Naive thymus-derived CD4-positive, alpha-beta T cell (primary cell): Measurements from ENCODE around the gene BRF1. TPM values are rescaled to one million over a fixed set of nuclear protein-coding genes. Genes with fewer than 3 reads are reported as not detected.

Experiments used
- ATAC-seq: fragments of 150-1000 bp; cut with Tn5 transposase; 2 replicates; pipeline ENCODE4 v1.10.0; 2021; ENCODE audit warnings: mild to moderate bottlenecking, moderate library complexity
- CTCF ChIA-PET: fragments of 350-600 bp; sonication (Branson Sonifier 250); formaldehyde crosslinking; loops from one replicate; lab custom pipeline; 2021; ENCODE audit warnings: antibody characterized with exemption; lab: Charles Lee
- POLR2A ChIA-PET: fragments of 350-600 bp; sonication (Branson Sonifier 250); formaldehyde crosslinking; loops from one replicate; lab custom pipeline; 2021; ENCODE audit warnings: antibody characterized with exemption, inconsistent platforms; lab: Charles Lee
- DNase-seq, 9 donors: peaks; one replicate each; pipeline versions ENCODE4 v3.0.0 to v3.0.0-alpha.2; 2020 to 2022; ENCODE audit warnings: mixed read lengths in 1 of 9
- H3K27ac ChIP-seq: one replicate; pipeline ENCODE4 v1.7.0; 2013; ENCODE audit warnings: mild to moderate bottlenecking, low read depth, low read length, moderate library complexity
- H3K27me3 ChIP-seq, 2 donors: one replicate each; pipeline ENCODE4 v1.7.0; 2013; ENCODE audit warnings: low read length in 2 of 2, mild to moderate bottlenecking in 2 of 2, moderate library complexity in 2 of 2; ENCODE audit not compliant: control insufficient read depth in 2 of 2, insufficient read depth in 2 of 2
- H3K36me3 ChIP-seq, 3 experiments: 1 replicate in 2 of 3; 2 replicates in 1 of 3; pipeline ENCODE4 v1.7.0; 2013; ENCODE audit warnings: low read length in 3 of 3, mild to moderate bottlenecking in 3 of 3, moderate library complexity in 1 of 3; ENCODE audit not compliant: insufficient read depth in 3 of 3, control insufficient read depth in 2 of 3
- H3K4me1 ChIP-seq, 2 donors: one replicate each; pipeline ENCODE4 v1.7.0; 2013; ENCODE audit warnings: low read length in 2 of 2, mild to moderate bottlenecking in 2 of 2, moderate library complexity in 1 of 2; ENCODE audit not compliant: control insufficient read depth in 2 of 2, insufficient read depth in 2 of 2
- H3K4me3 ChIP-seq: 2 replicates; pipeline ENCODE4 v1.7.0; 2013; ENCODE audit warnings: mild to moderate bottlenecking, low read length
- H3K9me3 ChIP-seq, 3 experiments: 1 replicate in 2 of 3; 2 replicates in 1 of 3; pipeline ENCODE4 v1.7.0; 2013; ENCODE audit warnings: low read length in 3 of 3; ENCODE audit not compliant: control insufficient read depth in 2 of 3
- H3K27ac Mint-ChIP-seq, 9 donors: one replicate each; pipeline ENCODE4 v1.8.0; 2020 to 2022; ENCODE audit warnings: mixed read lengths in 9 of 9, mild to moderate bottlenecking in 8 of 9, moderate library complexity in 5 of 9, inconsistent platforms in 2 of 9
- H3K27me3 Mint-ChIP-seq, 5 donors: one replicate each; pipeline ENCODE4 v1.8.0; 2021 to 2022; ENCODE audit warnings: mixed read lengths in 5 of 5, mild to moderate bottlenecking in 1 of 5
- H3K36me3 Mint-ChIP-seq, 5 donors: one replicate each; pipeline ENCODE4 v1.8.0; 2020 to 2022; ENCODE audit warnings: mixed read lengths in 5 of 5, mild to moderate bottlenecking in 3 of 5, inconsistent platforms in 1 of 5
- H3K4me1 Mint-ChIP-seq, 7 donors: one replicate each; pipeline ENCODE4 v1.8.0; 2020 to 2022; ENCODE audit warnings: mixed read lengths in 7 of 7, mild to moderate bottlenecking in 3 of 7, inconsistent platforms in 1 of 7
- H3K4me3 Mint-ChIP-seq, 10 donors: one replicate each; pipeline ENCODE4 v1.8.0; 2020 to 2022; ENCODE audit warnings: mild to moderate bottlenecking in 10 of 10, mixed read lengths in 10 of 10, moderate library complexity in 6 of 10, inconsistent platforms in 2 of 10
- H3K9me3 Mint-ChIP-seq, 11 donors: one replicate each; pipeline ENCODE4 v1.8.0; 2020 to 2022; ENCODE audit warnings: mixed read lengths in 11 of 11, mild to moderate bottlenecking in 4 of 11, inconsistent platforms in 1 of 11, moderate library complexity in 1 of 11
- intact Hi-C, 2 donors: fragments of 100-400 bp; cut with micrococcal nuclease; formaldehyde crosslinking; loops; one replicate each; pipeline ENCODE4 v1.15.1; 2023
- polyA plus RNA-seq, 2 donors: library from polyadenylated mRNA; unstranded; fragments of 300-500 nt; fragmentation: Illumina TruSeq; gene quantifications; one replicate each; pipeline ENCODE4 v1.2.3, GENCODE V29; 2021
- total RNA-seq, 6 experiments: library from RNA in 5 of 6; stranded (reverse) in 5 of 6; gene quantifications; 1 replicate in 5 of 6; 2 replicates in 1 of 6; pipeline ENCODE4 v1.2.3 and lab custom pipeline; 2021 to 2026

The BRF1 gene
- total and polyA plus RNA-seq, 7 experiments from 2014 or later, result 7.1 to 75.7 (median 60.2) TPM

- Mint-ChIP-seq H3K9me3 (no peaks in the 10 kb centered on the region), H3K27me3 (no peaks in the 10 kb centered on the region), H3K27ac (peak overlapping the region in 4 of 9 donors; percentile 15 to 77 (median 67)), H3K4me3 (no peak overlapping the region), H3K4me1 (peaks cover 16 to 62% (median 47%) of the 10 kb centered on the region in 7 donors), H3K36me3 (peaks cover 0 to 8% (median 0%) of the 10 kb centered on the region in 5 donors)
- Histone ChIP-seq H3K27me3 (no peaks in the 10 kb centered on the region), H3K4me1 (peaks cover 0 to 12% of the 10 kb centered on the region in 2 donors), H3K36me3 (peaks cover 0 to 32% (median 0%) of the 10 kb centered on the region in 3 experiments), H3K4me3 (no peak overlapping the region), H3K9me3 (no peaks in the 10 kb centered on the region), H3K27ac (peak overlapping the region; percentile 6)
- ChIA-PET POLR2A (interaction anchor here (1.2 kb wide), 1 partner anchor 18 kb away, joined by 3 read pairs; the partner anchor contains the start of gene BRF1), CTCF (interaction anchor here (0.5 kb wide), 1 partner anchor 26 kb away, joined by 4 read pairs; no protein-coding TSS in a partner anchor)
- intact Hi-C loops, result loop anchor here in 1 of 2 donors (5.0 kb wide), 1 partner anchor 34 kb away; no protein-coding TSS in a partner anchor
- no peak for DNase-seq
- no peak for ATAC-seq
These were observed 17.8 kb downstream of the BRF1 start for GRCh38 chr14:105283028-105283427.

GRCh38 chr14:105282098-105282725 lies 18.6 kb downstream of the BRF1 start:
- Mint-ChIP-seq H3K36me3 (peaks cover 0 to 8% (median 0%) of the 10 kb centered on the region in 5 donors), H3K27ac (peak overlapping the region in 7 of 9 donors; percentile 5 to 74 (median 47)), H3K9me3 (no peaks in the 10 kb centered on the region), H3K27me3 (no peaks in the 10 kb centered on the region), H3K4me3 (peak overlapping the region in 2 of 10 donors; percentile 1 to 21), H3K4me1 (peaks cover 13 to 58% (median 47%) of the 10 kb centered on the region in 7 donors)
- intact Hi-C loops, result loop anchor here (1.0 to 5.0 kb wide), 3 partner anchors 35 to 192 kb away; no protein-coding TSS in a partner anchor
- H3K9me3 ChIP-seq, result no peaks in the 10 kb centered on the region
- peaks cover 0 to 12% of the 10 kb centered on the region in 2 donors for H3K4me1 ChIP-seq
- H3K4me3 ChIP-seq, result no peak overlapping the region
- no peaks in the 10 kb centered on the region for H3K27me3 ChIP-seq
- ChIA-PET CTCF (interaction anchor here (0.8 kb wide), 1 partner anchor 35 kb away, joined by 4 read pairs; no protein-coding TSS in a partner anchor), POLR2A (interaction anchor here (1.2 kb wide), 1 partner anchor 19 kb away, joined by 3 read pairs; the partner anchor contains the start of gene BRF1)
- ATAC-seq (no peak), DNase-seq (no peak)
- no peak overlapping the region for H3K27ac ChIP-seq
- H3K36me3 ChIP-seq, result peaks cover 0 to 32% (median 0%) of the 10 kb centered on the region in 3 experiments

- Histone ChIP-seq H3K4me1 (peaks cover 0 to 12% of the 10 kb centered on the region in 2 donors), H3K4me3 (no peak overlapping the region), H3K27ac (no peak overlapping the region), H3K9me3 (no peaks in the 10 kb centered on the region), H3K36me3 (peaks cover 0 to 32% (median 0%) of the 10 kb centered on the region in 3 experiments), H3K27me3 (no peaks in the 10 kb centered on the region)
- DNase-seq (peak in 6 of 9 donors; percentile 10 to 41 (median 30)), ATAC-seq (peak; percentile 26)
- H3K36me3 Mint-ChIP-seq, result peaks cover 0 to 8% (median 0%) of the 10 kb centered on the region in 5 donors
- peak overlapping the region in 5 of 9 donors; percentile 5 to 74 (median 47) for H3K27ac Mint-ChIP-seq
- ChIA-PET CTCF (interaction anchor here (0.6 to 0.8 kb wide), 3 partner anchors 34 to 506 kb away, joined by 3 to 5 read pairs (median 4); no protein-coding TSS in a partner anchor), POLR2A (no interaction called here)
- no peaks in the 10 kb centered on the region for H3K9me3 Mint-ChIP-seq
- H3K4me3 Mint-ChIP-seq, result peak overlapping the region in 2 of 10 donors; percentile 1 to 5
- peaks cover 13 to 55% (median 46%) of the 10 kb centered on the region in 7 donors for H3K4me1 Mint-ChIP-seq
- H3K27me3 Mint-ChIP-seq, result no peaks in the 10 kb centered on the region
- intact Hi-C loops, result loop anchor here (1.0 to 5.0 kb wide), 4 partner anchors 36 to 191 kb away; no protein-coding TSS in a partner anchor
These were observed 19.3 kb downstream of the BRF1 start for GRCh38 chr14:105281371-105282097.

GRCh38 chr14:105280525-105280924 lies 20.3 kb downstream of the BRF1 start:
- Mint-ChIP-seq H3K36me3 (peaks cover 0 to 8% (median 0%) of the 10 kb centered on the region in 5 donors), H3K27ac (no peak overlapping the region), H3K27me3 (no peaks in the 10 kb centered on the region), H3K4me1 (peaks cover 13 to 51% (median 43%) of the 10 kb centered on the region in 7 donors), H3K9me3 (no peaks in the 10 kb centered on the region), H3K4me3 (no peak overlapping the region)
- POLR2A ChIA-PET, result no interaction called here
- CTCF ChIA-PET, result interaction anchor here (1.4 kb wide), 1 partner anchor 21 kb away, joined by 3 read pairs; the partner anchor contains the start of gene BRF1
- Histone ChIP-seq H3K4me1 (peaks cover 0 to 12% of the 10 kb centered on the region in 2 donors), H3K27ac (no peak overlapping the region), H3K27me3 (no peaks in the 10 kb centered on the region), H3K36me3 (peaks cover 0 to 25% (median 0%) of the 10 kb centered on the region in 3 experiments), H3K9me3 (no peaks in the 10 kb centered on the region), H3K4me3 (no peak overlapping the region)
- ATAC-seq (no peak), DNase-seq (no peak)
- intact Hi-C loops, result loop anchor here in 1 of 2 donors (5.0 kb wide), 1 partner anchor 37 kb away; no protein-coding TSS in a partner anchor

- Histone ChIP-seq H3K9me3 (no peaks in the 10 kb centered on the region), H3K27me3 (no peaks in the 10 kb centered on the region), H3K36me3 (peaks cover 0 to 19% (median 0%) of the 10 kb centered on the region in 3 experiments), H3K4me3 (no peak overlapping the region), H3K27ac (no peak overlapping the region), H3K4me1 (peaks cover 0 to 12% of the 10 kb centered on the region in 2 donors)
- intact Hi-C loops, result loop anchor here in 1 of 2 donors (5.0 kb wide), 1 partner anchor 37 kb away; no protein-coding TSS in a partner anchor
- CTCF ChIA-PET, result interaction anchor here (1.4 kb wide), 1 partner anchor 22 kb away, joined by 3 read pairs; the partner anchor contains the start of gene BRF1
- Mint-ChIP-seq H3K4me3 (no peak overlapping the region), H3K4me1 (peaks cover 13 to 48% (median 36%) of the 10 kb centered on the region in 7 donors), H3K27ac (peak overlapping the region in 1 of 9 donors; percentile 51), H3K36me3 (peaks cover 0 to 8% (median 0%) of the 10 kb centered on the region in 5 donors), H3K9me3 (no peaks in the 10 kb centered on the region), H3K27me3 (no peaks in the 10 kb centered on the region)
- ATAC-seq, result no peak
- DNase-seq, result no peak
- POLR2A ChIA-PET, result no interaction called here
These were observed 21.0 kb downstream of the BRF1 start for GRCh38 chr14:105279642-105280361.
